NCI-H82 treated with DMSO at 0.1 percent for 48 hours (cell line): ENCODE results near the gene RFTN1.
A peak's percentile ranks its signal among the peaks of the same experiment; 100 is the strongest.

Source experiments
- DNase-seq: peaks from one replicate; lab custom pipeline; 2025; ENCODE audit not compliant: unreplicated experiment; lab: John Stamatoyannopoulos, UW

The RFTN1 gene

GRCh38 chr3:16411441-16411840, 102.1 kb downstream of the RFTN1 start:
- no peak for DNase-seq

DNA sequence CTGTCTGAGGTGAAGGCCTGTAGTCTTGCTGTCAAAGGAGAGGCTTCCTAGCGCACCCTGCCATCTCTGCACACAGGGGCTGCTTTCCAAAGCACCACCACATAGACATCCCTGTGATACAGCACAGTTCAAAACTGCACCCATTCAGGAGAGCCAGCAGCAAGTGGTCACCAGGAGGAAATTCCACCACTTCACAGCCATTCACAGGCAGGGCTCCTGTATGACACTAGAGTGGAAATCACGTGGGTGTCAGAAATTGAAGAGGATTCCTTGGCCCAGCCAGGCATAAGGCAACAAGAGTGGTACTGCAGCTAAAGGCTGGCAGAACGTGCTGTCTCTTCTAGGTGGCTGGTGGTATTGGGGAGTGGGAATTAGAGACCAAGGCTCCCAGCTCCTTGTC, 102.8 kb downstream of the RFTN1 start:
- no peak for DNase-seq

DNA sequence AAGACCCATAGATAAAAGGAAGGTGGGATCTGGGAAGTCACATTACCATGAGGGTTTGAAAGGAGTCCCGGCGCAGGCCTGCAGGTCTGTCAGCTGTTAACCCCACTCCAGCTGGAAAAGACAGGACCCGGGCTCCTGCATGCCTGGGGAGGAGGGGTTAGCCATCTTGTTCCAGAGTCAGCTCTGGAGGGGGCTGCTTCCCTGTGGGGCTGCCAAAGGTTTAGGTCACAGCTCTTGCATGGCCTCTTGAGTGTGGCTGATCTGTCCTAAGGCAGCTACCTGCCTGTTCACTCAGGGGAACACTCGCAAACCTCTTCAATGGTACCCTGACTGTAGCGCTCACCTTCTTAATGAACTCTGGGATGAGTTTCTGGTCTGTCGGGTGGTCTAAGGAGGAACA, 104.5 kb downstream of the RFTN1 start:
- DNase-seq, result no peak

GRCh38 chr3:16407366-16407765, 106.1 kb downstream of the RFTN1 start:
- no peak for DNase-seq

- no peak for DNase-seq
Measured at GRCh38 chr3:16406579-16406978, 106.9 kb downstream of the RFTN1 start.

- no peak for DNase-seq
Measured at GRCh38 chr3:16406166-16406565, 107.3 kb downstream of the RFTN1 start.

DNA sequence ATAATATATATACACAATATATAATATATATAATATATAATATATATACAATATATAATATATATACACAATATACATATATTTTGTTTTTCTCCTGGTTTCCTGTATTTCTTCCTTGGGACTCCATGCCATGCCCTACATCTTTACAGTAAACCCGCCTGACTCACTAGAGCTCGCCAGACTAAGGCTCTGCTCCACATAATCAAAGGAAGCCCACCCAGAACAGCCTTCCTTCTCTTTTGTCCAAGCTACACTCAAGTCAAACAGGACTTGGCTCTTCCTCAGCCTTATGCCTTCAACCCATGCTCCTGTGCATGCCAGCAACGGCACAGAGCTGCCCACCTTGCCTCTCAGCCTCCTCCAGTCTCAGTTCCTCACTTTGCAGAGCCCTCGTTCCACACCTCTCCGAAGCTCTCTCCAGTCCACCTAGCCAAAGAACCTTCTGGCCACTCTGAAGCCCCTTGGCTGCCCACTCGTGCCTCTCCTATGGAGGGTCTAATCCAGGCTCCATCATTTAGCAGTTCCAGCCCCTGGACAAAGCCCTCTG, 109.1 kb downstream of the RFTN1 start:
- DNase-seq, result no peak

DNA sequence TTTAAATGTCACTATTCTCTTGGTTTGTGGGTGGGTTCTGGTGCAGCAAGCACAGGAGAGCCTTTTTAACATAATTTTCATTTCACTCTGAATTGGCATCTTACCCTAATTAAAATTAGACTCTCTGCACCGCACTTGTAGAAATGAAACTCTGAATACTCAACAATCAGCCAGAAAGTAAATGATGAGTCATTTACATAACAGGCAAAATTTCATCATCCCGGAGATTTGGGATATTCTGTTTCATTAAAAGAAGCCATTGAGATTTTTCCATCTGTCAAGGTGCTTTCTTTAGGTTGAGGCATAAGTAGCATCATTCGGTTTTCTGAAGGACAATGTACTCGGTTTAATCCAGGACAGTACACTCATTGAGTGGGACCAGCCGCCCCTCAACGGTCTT, 111.0 kb downstream of the RFTN1 start:
- DNase-seq, result no peak

DNA sequence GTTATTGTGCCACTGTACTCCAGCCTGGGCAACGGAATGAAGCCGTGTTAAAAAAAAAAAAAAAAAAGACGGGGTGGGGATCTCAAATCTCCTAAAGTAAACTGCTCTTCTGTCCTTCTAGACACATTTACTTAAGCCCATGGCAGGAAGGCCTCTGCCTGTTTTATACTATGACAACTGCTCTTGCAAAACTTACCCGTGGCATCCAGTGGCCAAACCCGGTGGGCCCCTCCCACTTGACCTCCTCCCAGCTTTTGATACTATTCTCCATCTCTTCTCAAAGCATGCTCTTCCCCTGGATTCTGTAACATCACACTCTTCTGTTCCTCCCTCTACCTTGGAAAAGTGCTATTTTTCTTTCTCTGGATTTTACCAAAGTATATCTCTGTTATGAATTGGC, 112.2 kb downstream of the RFTN1 start:
- no peak for DNase-seq

DNA sequence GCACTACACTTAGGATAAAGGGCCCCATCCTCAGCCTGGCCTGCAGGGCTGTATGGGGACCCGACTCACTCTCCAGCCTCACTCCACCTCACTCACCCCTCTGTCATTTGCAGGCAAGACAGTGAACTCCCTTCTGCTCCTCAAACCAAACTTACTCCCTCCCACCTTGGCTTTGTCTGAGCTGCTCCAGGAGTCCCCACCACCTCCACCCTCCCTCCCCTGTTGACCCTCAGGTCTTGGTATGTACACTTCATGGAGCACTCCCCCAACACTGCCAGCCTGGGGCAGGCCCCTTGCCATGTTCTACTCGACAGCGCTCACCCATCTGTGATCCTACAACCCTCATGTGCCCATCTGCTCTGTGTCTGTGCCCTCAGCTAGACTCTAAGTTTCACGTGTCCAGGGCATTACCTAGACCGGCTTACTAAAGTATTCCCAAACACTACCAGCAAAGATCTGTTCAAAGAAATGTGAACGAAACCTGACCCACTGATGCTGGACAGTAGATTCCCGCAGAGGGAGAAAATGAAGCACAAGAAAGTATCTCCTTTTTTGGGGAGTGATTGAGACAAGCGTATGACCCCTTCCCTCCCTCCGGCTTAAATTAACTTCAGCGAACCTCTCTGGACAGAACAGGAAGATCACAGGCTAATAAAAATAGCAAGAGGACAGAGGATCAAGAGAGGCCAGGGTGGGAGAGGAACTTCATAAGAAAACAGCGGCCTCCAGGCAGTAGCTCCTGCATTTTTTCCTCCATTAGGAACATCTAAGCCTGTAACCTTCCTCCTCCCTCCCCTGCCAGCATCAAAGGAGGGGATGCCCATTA, 113.2 kb downstream of the RFTN1 start:
- DNase-seq, result no peak

DNA sequence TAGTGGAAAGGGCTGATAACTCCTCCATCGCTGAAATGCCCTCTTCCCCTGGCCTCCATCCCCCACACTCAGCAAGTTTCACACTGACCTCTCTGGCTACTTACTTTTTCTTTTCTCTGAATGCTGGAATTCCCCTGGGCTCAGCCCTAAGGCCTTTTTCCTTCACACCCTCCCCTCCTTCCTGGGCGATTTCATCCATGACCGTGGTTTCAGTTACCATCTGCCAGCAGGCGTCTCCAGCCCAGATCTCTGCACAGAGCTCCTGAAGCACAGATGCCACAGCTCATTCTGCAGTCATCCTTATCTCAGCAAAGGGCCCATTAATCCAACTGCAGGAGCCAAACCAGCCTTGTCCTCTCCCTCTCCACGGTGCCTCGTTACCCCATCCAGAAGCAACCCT, 114.0 kb downstream of the RFTN1 start:
- peak; percentile 59 for DNase-seq

DNA sequence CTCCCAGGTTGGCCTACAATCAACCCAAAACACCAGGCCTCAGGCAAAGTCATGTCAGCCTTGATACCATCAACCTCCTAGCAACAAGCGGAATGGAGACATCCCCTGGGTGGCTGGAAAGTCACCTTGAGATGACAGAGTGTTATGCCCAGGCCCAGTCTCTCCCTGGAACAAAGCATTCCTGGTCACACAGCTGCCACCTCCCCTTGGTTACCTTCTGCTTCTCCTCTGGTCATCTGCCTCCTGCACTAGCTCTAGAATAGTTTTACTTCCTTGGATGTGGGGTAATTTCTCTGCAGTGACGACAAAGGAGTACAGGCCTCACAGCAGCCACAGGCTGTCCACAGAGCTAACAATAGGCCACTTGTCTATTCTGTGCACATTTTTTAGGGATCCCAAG, 114.9 kb downstream of the RFTN1 start:
- DNase-seq, result no peak

GRCh38 chr3:16396202-16396601, 117.3 kb downstream of the RFTN1 start:
- no peak for DNase-seq

DNA sequence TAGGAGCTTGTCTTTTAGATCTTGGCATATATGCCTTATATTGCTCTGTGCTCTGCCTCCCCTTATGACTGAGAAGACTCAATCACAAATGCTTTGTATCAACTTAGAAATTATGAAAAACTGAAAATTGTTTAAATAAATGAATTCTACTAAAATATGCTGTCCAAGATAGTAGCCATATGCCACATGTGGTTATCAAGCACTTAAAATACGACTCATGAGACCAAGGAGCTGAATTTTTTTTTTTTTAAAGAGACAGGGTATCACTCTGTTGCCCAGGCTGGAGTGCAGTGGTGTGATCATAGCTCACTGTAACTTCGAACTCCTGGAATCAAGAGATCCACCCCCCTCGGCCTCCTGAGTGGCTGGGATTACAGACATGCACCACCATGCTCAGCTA, 118.3 kb downstream of the RFTN1 start:
- no peak for DNase-seq

DNA sequence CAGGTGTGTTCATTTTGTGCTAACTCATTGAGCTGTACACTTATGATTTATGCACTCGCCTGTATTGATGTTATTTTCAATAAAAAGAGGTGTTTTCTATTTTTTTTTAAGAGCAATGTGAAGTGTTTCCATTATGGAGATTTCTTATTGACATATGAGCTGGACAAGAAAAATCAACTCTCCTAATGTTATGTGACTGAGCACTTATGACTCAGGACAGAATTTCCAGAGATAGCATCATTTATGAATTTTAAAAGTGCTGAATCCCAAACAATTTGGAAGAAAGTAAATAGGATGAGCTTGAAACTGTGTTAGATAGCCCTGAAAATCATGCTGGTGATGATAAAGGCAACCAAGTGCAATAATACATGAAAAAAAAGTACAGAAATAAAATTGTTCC, 118.9 kb downstream of the RFTN1 start:
- no peak for DNase-seq

DNA sequence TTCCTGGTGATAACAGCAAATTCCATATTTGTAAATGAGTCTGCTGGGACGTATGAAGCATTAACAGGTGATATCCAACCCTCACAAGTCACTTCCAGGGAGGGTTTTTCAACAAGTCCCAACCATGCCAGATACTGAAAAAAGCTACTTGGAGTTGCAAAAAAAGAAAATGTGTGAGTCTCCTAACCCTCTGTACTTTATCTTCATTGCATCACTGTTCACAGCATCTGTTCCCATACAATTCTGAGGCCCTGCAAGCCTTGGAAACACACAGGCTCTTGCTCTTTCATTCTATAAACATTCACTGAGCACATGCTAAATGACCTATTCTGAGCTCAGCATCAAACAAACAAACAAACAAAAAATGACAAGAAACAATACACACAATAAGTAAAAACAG, 120.8 kb downstream of the RFTN1 start:
- no peak for DNase-seq

- DNase-seq, result no peak
Measured at GRCh38 chr3:16392065-16392464, 121.4 kb downstream of the RFTN1 start.

- DNase-seq, result no peak
Measured at GRCh38 chr3:16390581-16390980, 122.9 kb downstream of the RFTN1 start.

GRCh38 chr3:16388850-16389441, 124.6 kb downstream of the RFTN1 start:
- no peak for DNase-seq

- no peak for DNase-seq
Measured at GRCh38 chr3:16386561-16386960, 126.9 kb downstream of the RFTN1 start.

- no peak for DNase-seq
Measured at GRCh38 chr3:16385151-16385550, 128.3 kb downstream of the RFTN1 start.

- DNase-seq, result no peak
Measured at GRCh38 chr3:16383864-16384263, 129.6 kb downstream of the RFTN1 start.

DNA sequence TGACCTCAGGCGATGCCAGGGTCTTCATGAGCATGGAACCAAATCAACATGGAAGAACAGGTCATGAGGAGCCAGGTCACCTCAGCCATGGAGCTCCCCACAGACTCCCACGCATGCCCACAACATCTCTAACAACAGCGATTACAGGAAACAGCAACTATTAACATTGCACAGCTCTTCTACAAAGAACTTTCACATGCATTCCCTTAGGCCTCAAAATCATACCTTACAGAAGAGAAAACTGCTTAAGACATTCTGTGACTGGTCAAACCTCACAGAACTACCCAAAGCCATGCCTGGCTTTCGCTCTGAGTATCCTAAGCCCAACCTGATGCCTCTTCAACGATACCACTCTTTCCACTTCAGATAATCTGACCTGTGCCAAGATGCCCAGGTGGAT, 130.7 kb downstream of the RFTN1 start:
- no peak for DNase-seq
